Hematopoietic multipotent progenitor cell treated with erythropoietin and hydrocortisone succinate and interleukin-3 and kit ligand, for 8 days (in vitro differentiated cells): Measurements from ENCODE around the gene DCAF11.

Experiments used
- DNase-seq: peaks from one replicate; pipeline ENCODE4 v3.0.0-alpha.2; 2015

The DCAF11 gene

DNA sequence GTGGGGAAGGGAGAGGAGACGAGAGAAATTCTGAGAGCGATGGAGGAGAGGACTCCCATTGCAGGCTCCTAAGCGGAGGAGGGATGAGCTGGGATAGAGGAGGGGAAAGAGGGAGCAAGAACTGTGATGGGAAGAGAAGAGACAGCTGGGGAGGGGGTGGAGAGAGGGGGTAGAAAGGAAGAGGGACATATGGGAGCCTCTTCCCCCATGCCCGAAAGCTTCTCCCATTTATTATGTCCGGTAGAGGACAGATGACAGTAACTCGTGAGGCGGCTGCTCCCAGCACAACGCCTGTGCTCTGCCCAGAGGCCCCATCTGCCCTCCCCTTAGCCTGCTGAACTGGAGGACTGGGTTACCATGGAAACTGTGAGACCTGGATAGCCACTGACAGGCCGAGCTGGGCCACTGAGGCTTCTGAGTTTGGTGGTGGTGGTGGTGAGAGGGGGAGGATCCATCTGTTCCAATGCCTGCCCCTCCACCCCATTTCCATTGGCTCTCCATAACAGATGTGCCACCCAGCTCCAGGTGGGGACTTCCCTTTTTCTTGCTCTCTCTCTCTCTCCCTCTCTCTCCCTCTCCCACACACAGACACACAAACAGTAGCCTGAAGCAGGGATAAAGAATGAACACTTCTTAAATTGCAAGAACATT lies 35.0 kb upstream of the DCAF11 start:
- no peak for DNase-seq

- no peak for DNase-seq
These were observed 34.4 kb upstream of the DCAF11 start for GRCh38 chr14:24080142-24080530.

DNA sequence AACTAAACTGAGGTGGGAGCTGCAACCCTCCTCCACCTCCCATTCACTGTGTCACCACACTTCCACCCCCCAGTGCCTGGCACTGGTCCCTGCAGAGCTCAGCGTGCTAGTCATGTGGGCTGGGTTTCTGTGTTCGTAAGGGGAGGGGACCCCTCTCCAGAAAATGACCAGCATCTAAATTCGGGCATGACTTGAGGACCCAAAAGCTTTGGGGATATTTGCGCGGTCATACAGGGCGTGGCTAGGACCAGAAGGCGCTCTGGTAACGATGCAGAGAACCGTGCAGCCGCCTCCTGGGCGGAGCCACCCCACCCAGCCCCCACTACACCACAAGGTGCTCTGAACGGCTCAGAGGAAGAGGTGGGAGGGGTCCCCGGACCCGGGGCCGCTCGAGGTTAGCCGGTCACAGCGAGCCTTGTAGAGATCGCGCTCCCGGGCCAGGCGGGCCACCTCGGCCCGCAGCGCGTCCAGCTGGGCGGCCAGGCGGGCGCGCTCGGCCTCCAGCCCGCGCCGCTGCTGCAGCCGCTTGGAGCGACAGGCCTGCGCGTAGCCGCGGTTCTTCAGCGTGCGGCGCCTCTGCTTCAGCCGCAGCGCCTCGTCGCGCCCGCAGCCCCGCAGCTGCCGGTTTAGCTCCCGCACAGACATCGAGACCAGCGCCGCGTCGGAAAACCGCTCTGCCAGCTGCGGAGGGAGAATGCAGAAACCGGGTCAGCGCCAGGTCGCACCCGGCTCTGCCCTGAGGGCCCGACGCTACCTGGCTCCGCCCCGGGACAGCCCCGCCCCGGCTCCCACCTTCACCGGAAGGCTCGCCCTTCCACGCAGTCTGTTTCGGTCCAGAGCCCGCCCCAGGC lies 33.5 kb upstream of the DCAF11 start:
- DNase-seq, result peak; percentile 43

- no peak for DNase-seq
These were observed 32.8 kb upstream of the DCAF11 start for GRCh38 chr14:24081739-24082211.

- DNase-seq, result no peak
These were observed 32.0 kb upstream of the DCAF11 start for GRCh38 chr14:24082411-24083080.

DNA sequence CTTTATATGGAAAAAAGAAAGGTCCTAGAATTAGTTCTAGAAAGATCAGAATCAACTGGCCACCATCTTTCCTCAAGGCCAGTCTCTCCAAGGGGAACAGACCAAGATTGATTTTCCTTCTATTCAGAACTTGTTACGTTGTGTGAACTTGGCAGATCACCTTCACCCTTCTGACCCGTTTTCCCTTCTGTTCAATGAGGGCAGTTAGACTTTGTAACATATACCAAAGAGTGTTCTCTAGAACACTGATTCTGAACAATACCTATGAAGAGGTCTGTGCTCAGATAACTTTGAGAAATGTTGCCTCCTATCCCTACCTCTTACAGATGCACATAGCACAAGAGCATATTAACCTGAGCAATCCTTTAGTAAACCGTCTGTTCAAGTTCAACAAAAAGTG lies 31.1 kb upstream of the DCAF11 start:
- no peak for DNase-seq

- no peak for DNase-seq
These were observed 30.1 kb upstream of the DCAF11 start for GRCh38 chr14:24084440-24084839.

DNA sequence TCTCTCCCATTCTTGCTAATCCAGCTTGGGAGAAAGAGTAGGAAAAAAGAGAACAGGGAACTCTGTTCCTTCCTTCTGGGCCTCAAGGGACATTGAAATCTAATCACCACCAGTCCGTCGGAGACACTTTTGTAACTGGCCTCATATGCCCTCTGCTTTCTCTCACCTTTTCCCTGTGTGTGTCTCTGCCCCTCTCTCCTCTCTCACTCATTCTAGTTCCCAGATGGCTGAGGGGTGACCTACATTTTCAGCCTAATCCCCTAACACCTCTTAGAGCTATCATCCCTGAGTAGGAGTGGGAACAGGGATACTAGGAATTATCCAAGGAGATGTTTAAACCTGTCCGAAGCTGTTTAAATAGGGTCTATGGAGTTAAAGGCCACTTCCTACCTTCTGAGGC lies 29.4 kb upstream of the DCAF11 start:
- no peak for DNase-seq

DNA sequence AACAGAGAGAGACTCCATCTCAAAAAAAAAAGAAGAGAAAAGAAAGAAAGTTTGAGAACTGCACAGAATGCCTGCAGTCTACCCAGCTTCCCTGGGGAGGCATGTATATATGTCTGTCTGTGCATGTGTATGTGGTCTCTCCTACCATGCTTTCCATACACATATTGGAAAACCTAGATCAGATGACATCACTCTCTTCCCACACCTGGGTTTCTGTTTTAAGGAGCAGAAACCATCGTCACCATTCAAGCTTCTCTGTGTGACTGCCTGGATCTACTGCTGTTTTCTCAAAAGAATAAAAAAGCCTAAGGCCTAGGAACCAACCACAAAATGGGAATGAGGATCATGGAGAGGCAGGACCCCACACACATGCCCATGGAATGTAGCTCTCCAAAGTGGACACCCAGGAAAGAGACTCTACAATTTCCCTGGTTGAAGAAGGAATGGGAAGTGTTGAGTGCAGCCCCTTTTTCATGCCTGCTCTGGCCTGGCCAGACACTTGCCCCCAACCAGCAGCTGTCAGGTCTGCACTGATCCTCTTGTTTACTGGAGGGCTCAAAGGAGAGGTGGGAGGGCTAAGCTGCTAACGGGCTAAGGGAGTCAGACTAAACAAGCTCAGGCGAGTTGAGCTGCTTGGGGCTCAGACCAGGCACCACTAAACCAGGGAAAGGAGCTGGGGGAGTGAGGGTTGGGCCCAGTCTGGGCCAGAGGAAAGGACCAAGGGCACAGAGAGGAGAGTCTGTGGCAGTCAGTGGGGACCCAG lies 28.2 kb upstream of the DCAF11 start:
- DNase-seq, result no peak

GRCh38 chr14:24087004-24087403 lies 27.6 kb upstream of the DCAF11 start:
- no peak for DNase-seq

- no peak for DNase-seq
These were observed 26.5 kb upstream of the DCAF11 start for GRCh38 chr14:24088095-24088494.

- no peak for DNase-seq
These were observed 24.7 kb upstream of the DCAF11 start for GRCh38 chr14:24089890-24090289.

GRCh38 chr14:24092110-24092504 lies 22.5 kb upstream of the DCAF11 start:
- no peak for DNase-seq

DNA sequence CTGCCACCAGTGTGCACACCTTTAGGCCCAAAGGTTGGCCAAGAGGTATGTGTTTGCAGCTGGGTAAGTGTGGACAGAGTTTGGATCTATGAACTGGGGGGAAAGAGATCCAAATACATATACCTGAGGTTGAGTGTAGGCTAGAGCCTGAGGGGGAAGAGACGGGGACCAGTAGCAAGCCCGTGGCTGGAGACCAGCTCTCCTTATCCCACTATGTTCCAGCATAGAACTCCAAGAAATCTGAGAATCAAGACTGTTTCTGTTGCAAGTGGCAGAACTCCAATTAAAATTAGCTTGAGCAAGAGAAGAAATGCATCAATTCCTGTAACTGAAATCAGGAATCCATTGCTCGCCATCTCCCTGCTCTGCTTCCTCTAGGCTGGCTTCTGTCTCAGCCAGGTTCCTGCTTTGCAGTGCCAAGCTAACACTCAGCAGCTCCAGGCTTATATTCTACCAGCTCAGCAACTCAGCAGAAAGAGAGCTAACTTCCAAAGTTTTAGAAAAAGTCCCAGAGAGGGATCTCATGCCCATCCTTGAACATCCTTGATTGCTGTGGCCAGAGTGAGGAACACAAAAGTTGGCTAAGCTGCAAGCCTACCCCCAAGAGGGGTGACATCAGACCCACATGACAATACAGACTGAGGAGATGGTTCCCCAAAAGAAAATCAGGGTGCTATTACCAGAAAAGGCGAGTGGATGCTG lies 21.9 kb upstream of the DCAF11 start:
- DNase-seq, result no peak

GRCh38 chr14:24093207-24093900 lies 21.2 kb upstream of the DCAF11 start:
- no peak for DNase-seq

- DNase-seq, result peak; percentile 96
These were observed 20.4 kb upstream of the DCAF11 start, which contains the start of gene PCK2 for GRCh38 chr14:24093901-24094840. Gene PCK2, plus strand, starts transcription at chr14:24094311. Its CDS starts 95 bp downstream, at chr14:24094406.

DNA sequence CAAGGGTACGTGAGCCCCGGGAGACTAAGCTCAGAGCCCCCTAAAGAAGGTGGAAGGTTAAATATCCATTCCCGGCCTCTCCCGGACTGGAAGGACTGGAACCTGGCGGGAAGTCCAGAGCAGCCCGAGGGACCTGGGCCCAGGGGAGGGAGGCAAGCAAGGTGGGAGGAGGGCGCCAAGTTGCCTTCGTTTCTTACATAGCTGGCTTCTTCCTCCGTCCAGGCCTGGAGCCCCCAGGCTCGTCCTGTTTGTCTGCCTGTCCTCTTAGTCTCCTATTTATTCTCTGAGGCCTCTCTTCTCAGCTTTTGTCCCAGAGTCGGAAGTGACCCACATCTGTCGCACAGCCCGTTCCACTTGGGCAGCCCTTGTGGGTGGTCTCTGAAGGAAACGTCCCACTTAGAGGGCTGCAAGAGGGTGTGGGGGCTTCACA lies 19.7 kb upstream of the DCAF11 start:
- DNase-seq, result no peak

GRCh38 chr14:24095271-24096068 lies 19.1 kb upstream of the DCAF11 start:
- DNase-seq, result peak; percentile 98

- DNase-seq, result no peak
These were observed 17.9 kb upstream of the DCAF11 start for GRCh38 chr14:24096545-24097181.
